GM18909 (cell line): ENCODE measurements around the gene RAB3D.
"Not testable (repeated sequence)": the region's sequence is repeated elsewhere in the genome, so short reads cannot be mapped to it uniquely, and the experiment has no call there.

ENCODE experiments used
- ATAC-seq: cut with Tn5 transposase; IDR thresholded peaks from one replicate; pipeline ENCODE4 v1.9.1; 2021; ENCODE audit warnings: mild to moderate bottlenecking; ENCODE audit not compliant: unreplicated experiment, poor library complexity

Gene RAB3D

GRCh38 chr19:11367528-11367927 is 28.1 kb upstream of the RAB3D start:
- ATAC-seq, result no peak

- no peak for ATAC-seq
Observed at GRCh38 chr19:11365557-11366117, 26.2 kb upstream of the RAB3D start.

- no peak for ATAC-seq
Observed at GRCh38 chr19:11364935-11365334, 25.5 kb upstream of the RAB3D start.

- ATAC-seq, result no peak
Observed at GRCh38 chr19:11364296-11364904, 24.9 kb upstream of the RAB3D start.

GRCh38 chr19:11363881-11364280 is 24.4 kb upstream of the RAB3D start:
- no peak for ATAC-seq

- ATAC-seq, result no peak
Observed at GRCh38 chr19:11361771-11362731, 22.6 kb upstream of the RAB3D start.

GRCh38 chr19:11361037-11361770 is 21.7 kb upstream of the RAB3D start:
- ATAC-seq, result no peak

- no peak for ATAC-seq
Observed at GRCh38 chr19:11359421-11359820, 20.0 kb upstream of the RAB3D start.

- no peak for ATAC-seq
Observed at GRCh38 chr19:11356676-11357550, 17.5 kb upstream of the RAB3D start.

GRCh38 chr19:11356074-11356397 is 16.6 kb upstream of the RAB3D start:
- no peak for ATAC-seq

GRCh38 chr19:11355160-11356073 is 16.0 kb upstream of the RAB3D start, which contains the start of gene PLPPR2:
PLPPR2 (plus strand) TSS chr19:11355432; CDS start chr19:11357674, 2,242 bp downstream.
- peak; percentile 55 for ATAC-seq

GRCh38 chr19:11354102-11354501 is 14.6 kb upstream of the RAB3D start:
- not testable (repeated sequence) for ATAC-seq

- no peak for ATAC-seq
Observed at GRCh38 chr19:11349171-11349570, 9.7 kb upstream of the RAB3D start.

- no peak for ATAC-seq
Observed at GRCh38 chr19:11347546-11348039, 8.1 kb upstream of the RAB3D start.

- peak; percentile 89 for ATAC-seq
Observed at GRCh38 chr19:11346104-11346940, 6.9 kb upstream of the RAB3D start, which contains the start of the genes CCDC159 and TMEM205. CCDC159 (plus strand) TSS chr19:11346519; CDS start chr19:11346607, 88 bp downstream. TMEM205 (minus strand) TSS chr19:11346268; CDS start chr19:11345619, 649 bp downstream.

GRCh38 chr19:11345122-11345803 is 5.8 kb upstream of the RAB3D start:
- ATAC-seq, result no peak

- ATAC-seq, result no peak
Observed at GRCh38 chr19:11342429-11342828, 3.0 kb upstream of the RAB3D start.
